H1 (cell line): ENCODE results near the gene SCP2. TPM values are rescaled to one million over a fixed set of nuclear protein-coding genes. Genes with fewer than 3 reads are reported as not detected.

Experiments used
- CTCF ChIA-PET: fragments of 300-600 bp; sonication (Branson Sonifier 250); formaldehyde crosslinking; loops from one replicate; lab custom pipeline; 2021; ENCODE audit not compliant: partially characterized antibody; lab: Charles Lee
- POLR2A ChIA-PET: fragments of 300-600 bp; sonication (Branson Sonifier 250); formaldehyde crosslinking; loops from one replicate; lab custom pipeline; 2021; ENCODE audit warnings: inconsistent platforms; ENCODE audit not compliant: partially characterized antibody; lab: Charles Lee
- DNase-seq, 2 experiments: peaks; one replicate each; pipeline versions ENCODE4 v3.0.0 to v3.0.0-alpha.2; 2010 to 2022; ENCODE audit warnings: low spot score in 2 of 2, low read depth in 1 of 2, mixed read lengths in 1 of 2
- FAIRE-seq: peaks from 2 replicates; lab custom pipeline; 2011; peaks lifted over from hg19 to GRCh38; lab: Jason Lieb, UNC
- H2AFZ ChIP-seq: 2 replicates; pipeline ENCODE4 v1.8.1; 2012; ENCODE audit warnings: low read length, inconsistent platforms
- H2AK5ac ChIP-seq: 2 replicates; pipeline ENCODE4 v1.6.1; 2013; ENCODE audit warnings: low read depth, low read length
- H2BK120ac ChIP-seq: replicated peaks from 2 replicates; pipeline ENCODE3; 2013; ENCODE audit warnings: low read depth, low read length, inconsistent platforms
- H2BK12ac ChIP-seq: 2 replicates; pipeline ENCODE4 v1.6.1; 2013; ENCODE audit warnings: low read depth, low read length
- H2BK15ac ChIP-seq: 2 replicates; pipeline ENCODE4 v1.6.1; 2013; ENCODE audit warnings: low read length
- H2BK20ac ChIP-seq: 2 replicates; pipeline ENCODE4 v1.6.1; 2013; ENCODE audit warnings: low read length
- H2BK5ac ChIP-seq: 2 replicates; pipeline ENCODE4 v1.6.1; 2013; ENCODE audit warnings: low read depth, low read length
- H3K14ac ChIP-seq: 2 replicates; pipeline ENCODE4 v1.6.1; 2013; ENCODE audit warnings: inconsistent platforms; ENCODE audit not compliant: insufficient read length
- H3K18ac ChIP-seq: 2 replicates; pipeline ENCODE4 v1.6.1; 2013; ENCODE audit warnings: low read length; ENCODE audit errors: extremely low read depth
- H3K23ac ChIP-seq: 2 replicates; pipeline ENCODE4 v1.6.1; 2013; ENCODE audit warnings: inconsistent platforms; ENCODE audit not compliant: insufficient read length
- H3K23me2 ChIP-seq: 2 replicates; pipeline ENCODE4 v1.6.1; 2013; ENCODE audit warnings: low read depth, low read length
- H3K27ac ChIP-seq: 2 replicates; pipeline ENCODE4 v1.6.1; 2011; ENCODE audit warnings: low read depth, low read length, inconsistent platforms
- H3K27me3 ChIP-seq, 4 experiments: replicated peaks in 1 of 4; 1 replicate in 1 of 4; 2 replicates in 3 of 4; pipeline versions ENCODE4 v1.6.1 to v1.8.1; 2011 to 2013; ENCODE audit warnings: low read length in 3 of 4, mild to moderate bottlenecking in 3 of 4, inconsistent platforms in 2 of 4, mixed read lengths in 2 of 4, moderate library complexity in 1 of 4; ENCODE audit not compliant: control insufficient read depth in 3 of 4, insufficient read depth in 3 of 4; ENCODE audit errors: extremely low read depth in 1 of 4
- H3K36me3 ChIP-seq, 4 experiments: 2 replicates each; pipeline versions ENCODE4 v1.6.1 to v1.8.1; 2011 to 2013; ENCODE audit warnings: mild to moderate bottlenecking in 4 of 4, low read length in 3 of 4, moderate library complexity in 2 of 4, control low read depth in 1 of 4, inconsistent platforms in 1 of 4; ENCODE audit not compliant: insufficient read depth in 4 of 4, control insufficient read depth in 2 of 4
- H3K4ac ChIP-seq: replicated peaks from 2 replicates; pipeline ENCODE3; 2013; ENCODE audit warnings: low read length, low read depth, mixed read lengths, inconsistent platforms; ENCODE audit not compliant: insufficient read length
- H3K4me1 ChIP-seq, 4 experiments: replicated peaks in 1 of 4; 1 replicate in 1 of 4; 2 replicates in 3 of 4; pipeline versions ENCODE4 v1.6.1 to v1.8.1; 2011 to 2013; ENCODE audit warnings: low read length in 3 of 4, inconsistent platforms in 2 of 4, mixed read lengths in 1 of 4; ENCODE audit not compliant: insufficient read depth in 4 of 4, control insufficient read depth in 3 of 4
- H3K4me2 ChIP-seq, 2 experiments: 2 replicates each; pipeline versions ENCODE4 v1.6.1 to v1.8.1; 2011 to 2013; ENCODE audit warnings: low read depth in 2 of 2, low read length in 2 of 2, control low read depth in 1 of 2, inconsistent platforms in 1 of 2, mild to moderate bottlenecking in 1 of 2; ENCODE audit not compliant: insufficient read depth in 1 of 2
- H3K4me3 ChIP-seq, 4 experiments: fragments of 200-600, 300-600 bp in 1 of 4; sonication (generic), shearing (Covaris generic), sonication (Bioruptor Twin) in 1 of 4; 2 replicates each; pipeline versions ENCODE4 v1.5.1 to v1.8.1; 2011 to 2016; ENCODE audit warnings: low read length in 4 of 4, low read depth in 3 of 4, control low read depth in 2 of 4, inconsistent platforms in 2 of 4, mild to moderate bottlenecking in 2 of 4, mixed read lengths in 1 of 4, moderate library complexity in 1 of 4; ENCODE audit not compliant: insufficient read depth in 2 of 4; ENCODE audit errors: extremely low read depth in 1 of 4
- H3K56ac ChIP-seq: replicated peaks from 2 replicates; pipeline ENCODE3; 2013; ENCODE audit warnings: low read depth, mild to moderate bottlenecking, mixed read lengths, low read length, inconsistent platforms; ENCODE audit not compliant: insufficient read length
- H3K79me1 ChIP-seq: 2 replicates; pipeline ENCODE4 v1.6.1; 2013; ENCODE audit warnings: low read depth, low read length, control low read depth
- H3K79me2 ChIP-seq, 2 experiments: 2 replicates each; pipeline versions ENCODE4 v1.6.1 to v1.8.1; 2012 to 2013; ENCODE audit warnings: low read length in 2 of 2, mild to moderate bottlenecking in 2 of 2, inconsistent platforms in 1 of 2; ENCODE audit not compliant: insufficient read depth in 2 of 2, control insufficient read depth in 1 of 2
- H3K9ac ChIP-seq, 4 experiments: replicated peaks in 1 of 4; 1 replicate in 1 of 4; 2 replicates in 3 of 4; pipeline versions ENCODE4 v1.6.1 to v1.8.1; 2011 to 2013; ENCODE audit warnings: low read depth in 3 of 4, low read length in 3 of 4, control low read depth in 2 of 4, mild to moderate bottlenecking in 2 of 4, moderate library complexity in 2 of 4, inconsistent platforms in 1 of 4; ENCODE audit errors: extremely low read depth in 1 of 4
- H3K9me3 ChIP-seq, 2 experiments: 2 replicates each; pipeline versions ENCODE4 v1.6.1 to v1.8.1; 2012 to 2013; ENCODE audit warnings: mild to moderate bottlenecking in 2 of 2, moderate library complexity in 2 of 2, control low read depth in 1 of 2, inconsistent platforms in 1 of 2, low read depth in 1 of 2, low read length in 1 of 2, mixed read lengths in 1 of 2; ENCODE audit not compliant: insufficient read depth in 2 of 2
- H4K20me1 ChIP-seq, 2 experiments: replicated peaks in 1 of 2; 2 replicates each; pipeline versions ENCODE3 to v1.8.1; 2011 to 2013; ENCODE audit warnings: inconsistent platforms in 2 of 2, low read length in 2 of 2, mild to moderate bottlenecking in 1 of 2; ENCODE audit not compliant: insufficient read depth in 2 of 2, control insufficient read depth in 1 of 2
- H4K5ac ChIP-seq: 2 replicates; pipeline ENCODE4 v1.6.1; 2013; ENCODE audit warnings: low read length, low read depth, mixed read lengths, inconsistent platforms; ENCODE audit not compliant: insufficient read length
- H4K8ac ChIP-seq: 2 replicates; pipeline ENCODE4 v1.8.0; 2013; ENCODE audit warnings: mild to moderate bottlenecking, moderate library complexity, low read length, inconsistent platforms; ENCODE audit not compliant: insufficient read depth; ENCODE audit errors: extremely low read depth
- H4K91ac ChIP-seq: replicated peaks from 2 replicates; pipeline ENCODE3; 2013; ENCODE audit warnings: low read length, mixed read lengths, inconsistent platforms; ENCODE audit not compliant: insufficient read length
- BACH1 ChIP-seq: IDR thresholded peaks from 2 replicates; pipeline ENCODE4 v1.6.1; 2012; ENCODE audit warnings: low read length, improper control_type of control experiment
- HDAC2 ChIP-seq, 2 experiments: fragments of 300-600 bp in 1 of 2; sonication (generic) in 1 of 2; IDR thresholded peaks; 2 replicates each; pipeline ENCODE4 v1.6.1; 2011 to 2012; ENCODE audit warnings: low read depth in 2 of 2, low read length in 2 of 2, mild to moderate bottlenecking in 2 of 2, moderate library complexity in 2 of 2, borderline replicate concordance in 1 of 2, inconsistent platforms in 1 of 2
- JUND ChIP-seq: IDR thresholded peaks from 2 replicates; pipeline ENCODE4 v1.6.1; 2011; ENCODE audit warnings: mild to moderate bottlenecking, improper control_type of control experiment, low read length
- MAFK ChIP-seq: IDR thresholded peaks from 2 replicates; pipeline ENCODE4 v1.6.1; 2012; ENCODE audit warnings: low read depth, mild to moderate bottlenecking, improper control_type of control experiment, low read length
- RAD21 ChIP-seq, 2 experiments: IDR thresholded peaks in 1 of 2; conservative IDR thresholded peaks in 1 of 2; 2 replicates each; pipeline ENCODE4 v1.6.1; 2011; ENCODE audit warnings: low read depth in 2 of 2, low read length in 2 of 2, improper control_type of control experiment in 1 of 2, inconsistent platforms in 1 of 2, mild to moderate bottlenecking in 1 of 2, moderate library complexity in 1 of 2
- RFX5 ChIP-seq: IDR thresholded peaks from 2 replicates; pipeline ENCODE4 v1.6.1; 2011; ENCODE audit warnings: low read depth, low read length, improper control_type of control experiment, borderline replicate concordance
- SIN3A ChIP-seq, 2 experiments: IDR thresholded peaks in 1 of 2; conservative IDR thresholded peaks in 1 of 2; 2 replicates each; pipeline ENCODE4 v1.6.1; 2011 to 2012; ENCODE audit warnings: low read length in 2 of 2, improper control_type of control experiment in 1 of 2, low read depth in 1 of 2, mild to moderate bottlenecking in 1 of 2
- SP1 ChIP-seq: IDR thresholded peaks from 2 replicates; pipeline ENCODE4 v1.6.1; 2011; ENCODE audit warnings: low read depth, low read length
- TCF12 ChIP-seq: IDR thresholded peaks from 2 replicates; pipeline ENCODE4 v1.6.1; 2011; ENCODE audit warnings: low read depth, mild to moderate bottlenecking, low read length
- WGBS, 2 experiments: shearing (Covaris generic) in 1 of 2; methylation state at CpG; one replicate each; pipeline versions ENCODE4 v1.1.6 to v1.1.7; 2013 to 2015; ENCODE audit warnings: low lambda C conversion rate in 2 of 2, mixed read lengths in 2 of 2, inconsistent platforms in 1 of 2, low coverage in 1 of 2, missing lambda C conversion rate in 1 of 2; ENCODE audit not compliant: insufficient replicate concordance in 2 of 2, insufficient coverage in 1 of 2, insufficient read length in 1 of 2; ENCODE audit errors: extremely low coverage in 1 of 2, missing lambda C conversion rate in 1 of 2; 5-methylcytosine and 5-hydroxymethylcytosine counted together
- polyA plus RNA-seq, 7 experiments: library from polyadenylated mRNA; depleted of rRNA in 3 of 7; stranded (reverse) in 5 of 7; unstranded in 2 of 7; fragments of >200 nt in 5 of 7; fragments of 200-250 nt in 2 of 7; gene quantifications; 1 replicate in 5 of 7; 2 replicates in 1 of 7; 4 replicates in 1 of 7; pipeline versions ENCODE4 v1.2.1 to v1.2.3, GENCODE V29; 2011 to 2013; ENCODE audit warnings: missing spikeins in 2 of 7, mixed read lengths in 2 of 7
- total RNA-seq: library from RNA; stranded (reverse); fragmentation: NEBNext Ultra II Directional; extraction: Animal tissue kit (Norgen Biotek cat#: 25700); gene quantifications from 2 replicates; pipeline ENCODE4 v1.2.1, GENCODE V29; 2021
- TF ChIP-seq, protein P1 (sequence below): IDR thresholded peaks from 2 replicates; pipeline ENCODE4 v1.6.1; 2011; ENCODE audit warnings: low read depth, mild to moderate bottlenecking, low read length; ENCODE audit not compliant: insufficient read depth

SCP2 gene
- total and polyA plus RNA-seq, 2 of the 8 experiments (the other 6 are each of a cell fraction or from before 2014, with no cell fraction given), result 20.9 to 54.3 TPM

DNA sequence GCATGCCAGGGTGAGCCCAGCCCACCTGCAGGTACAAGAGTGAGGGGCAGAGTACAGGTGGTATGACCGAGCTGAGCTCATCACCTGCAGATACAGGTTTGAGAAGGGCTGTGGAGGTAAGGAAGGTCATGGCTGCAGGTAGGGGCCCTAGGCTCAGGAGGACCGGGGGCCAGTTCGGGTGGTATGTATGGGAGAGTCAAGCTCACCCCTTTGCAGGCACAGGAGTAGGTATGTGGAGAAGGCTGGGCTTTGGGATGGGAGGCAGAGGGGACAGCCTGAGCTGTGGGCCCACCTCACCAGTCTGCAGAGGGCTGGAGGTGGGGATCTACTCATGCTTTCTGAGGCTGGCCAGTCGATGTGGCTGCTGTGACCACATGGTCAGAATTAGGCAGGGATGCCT, 152.2 kb downstream of the SCP2 start:
- H3K79me1 ChIP-seq, result no peaks in the 10 kb centered on the region
- ChIA-PET CTCF (interaction anchor here (0.5 to 5.9 kb wide), 8 partner anchors 8 to 107 kb away, joined by 3 to 23 read pairs (median 3); no protein-coding TSS in a partner anchor), POLR2A (no interaction called here)
- no peaks in the 10 kb centered on the region for H3K9me3 ChIP-seq
- no peak overlapping the region for H3K4me2 ChIP-seq
- no peak overlapping the region; the same call in 1 of the 2 replicates for H2BK5ac ChIP-seq
- no peak overlapping the region for H3K27ac ChIP-seq
- H3K4me1 ChIP-seq, result peaks cover 0 to 18% (median 9%) of the 10 kb centered on the region in 4 experiments; a peak in 5 of 7 replicates
- DNase-seq (no peak), FAIRE-seq (no peak)
- no peaks in the 10 kb centered on the region for H3K79me2 ChIP-seq
- H3K18ac ChIP-seq, result no peak overlapping the region
- H2BK120ac ChIP-seq, result no peak overlapping the region
- H2BK15ac ChIP-seq, result no peak overlapping the region
- H4K8ac ChIP-seq, result no peak overlapping the region
- no peak overlapping the region for H4K91ac ChIP-seq
- H3K4me3 ChIP-seq, result no peak overlapping the region
- no peak overlapping the region for H2BK20ac ChIP-seq
- H2BK12ac ChIP-seq, result no peak overlapping the region
- no peak overlapping the region for H3K23ac ChIP-seq
- TF ChIP-seq MAFK (no peak), HDAC2 (IDR thresholded peaks at IDR 0.05; ENCODE audit: borderline replicate concordance in 1 of 2, low read depth in 2 of 2, low read length in 2 of 2) (no peak), BACH1 (no peak), RAD21 (IDR thresholded peaks at IDR 0.05 in 1 of 2, conservative IDR thresholded peaks at IDR 0.05 in 1 of 2; ENCODE audit: low read depth in 2 of 2, low read length in 2 of 2) (no peak), JUND (no peak), SP1 (no peak), TCF12 (no peak), SIN3A (conservative IDR thresholded peaks at IDR 0.05 in 1 of 2, IDR thresholded peaks at IDR 0.05 in 1 of 2; ENCODE audit: low read depth in 1 of 2, low read length in 2 of 2) (no peak), RFX5 (no peak)
- TF ChIP-seq, protein P1, sequence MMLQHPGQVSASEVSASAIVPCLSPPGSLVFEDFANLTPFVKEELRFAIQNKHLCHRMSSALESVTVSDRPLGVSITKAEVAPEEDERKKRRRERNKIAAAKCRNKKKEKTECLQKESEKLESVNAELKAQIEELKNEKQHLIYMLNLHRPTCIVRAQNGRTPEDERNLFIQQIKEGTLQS, result no peak
- H2AK5ac ChIP-seq, result no peak overlapping the region
- no peak overlapping the region for H2AFZ ChIP-seq
- H3K36me3 ChIP-seq, result no peaks in the 10 kb centered on the region
- no peak overlapping the region for H4K5ac ChIP-seq
- H3K27me3 ChIP-seq, result no peaks in the 10 kb centered on the region; a peak in 1 of 7 replicates
- 0 out of 2 replicates have a peak, but pooled peaks cover 2% of the 10 kb centered on the region for H3K23me2 ChIP-seq
- H3K14ac ChIP-seq, result no peak overlapping the region
- H3K9ac ChIP-seq, result no peak overlapping the region
- peaks cover 0 to 2% of the 10 kb centered on the region in 2 experiments for H4K20me1 ChIP-seq
- 92% methylated on average over 4 of the region's 4 CpGs; no CpG with 5 or more reads in 1 of the 2 experiments for WGBS, 2 experiments
- no peak overlapping the region for H3K56ac ChIP-seq
- no peak overlapping the region for H3K4ac ChIP-seq
